Cardiac muscle cell (in vitro differentiated cells and primary cell): Measurements from ENCODE around the gene JPH4. TPM values are rescaled to one million over a fixed set of nuclear protein-coding genes. Genes with fewer than 3 reads are reported as not detected.

Experiments
- DNase-seq, 2 donors: peaks; one replicate each; pipeline versions ENCODE4 v3.0.0 to v3.0.0-alpha.2; 2010 to 2017; ENCODE audit warnings: low read depth in 1 of 2, low spot score in 1 of 2
- H3K27ac ChIP-seq: fragments of 200-600 bp; sonication (generic); 2 replicates; pipeline ENCODE4 v1.5.1; 2016
- H3K27me3 ChIP-seq: fragments of 200-600 bp; sonication (generic); 2 replicates; pipeline ENCODE4 v1.6.0; 2016; ENCODE audit warnings: control low read depth
- H3K36me3 ChIP-seq: fragments of 200-600 bp; sonication (generic); 2 replicates; pipeline ENCODE4 v1.5.1; 2016; ENCODE audit warnings: control low read depth
- H3K4me1 ChIP-seq: fragments of 200-600 bp; sonication (generic); 2 replicates; pipeline ENCODE4 v1.8.1; 2017; ENCODE audit warnings: low read depth, mild to moderate bottlenecking, mixed run types
- H3K4me3 ChIP-seq: fragments of 200-600 bp; sonication (generic); 2 replicates; pipeline ENCODE4 v1.5.1; 2016; ENCODE audit warnings: mild to moderate bottlenecking
- H3K9me3 ChIP-seq: fragments of 200-600 bp; sonication (generic); 2 replicates; pipeline ENCODE4 v1.5.1; 2017; ENCODE audit warnings: low read depth, mild to moderate bottlenecking, control low read depth
- polyA plus RNA-seq: library from polyadenylated mRNA; unstranded; fragments of >200 nt; fragmentation: Nextera tagmentation; extraction: Ambion mirVana; gene quantifications from 2 replicates; pipeline ENCODE4 v1.2.1, GENCODE V29; 2016
- total RNA-seq: library from RNA; depleted of rRNA; stranded (reverse); fragments of >200 nt; gene quantifications from 2 replicates; pipeline ENCODE4 v1.2.3, GENCODE V29; 2016
- TF ChIP-seq, protein P1 (sequence below): IDR thresholded peaks from 2 replicates; pipeline ENCODE4 v1.5.1; 2012; ENCODE audit warnings: low read depth, mild to moderate bottlenecking, low read length

The JPH4 gene
- total and polyA plus RNA-seq, 2 experiments from 2014 or later: 0.53 to 0.63 TPM

DNA sequence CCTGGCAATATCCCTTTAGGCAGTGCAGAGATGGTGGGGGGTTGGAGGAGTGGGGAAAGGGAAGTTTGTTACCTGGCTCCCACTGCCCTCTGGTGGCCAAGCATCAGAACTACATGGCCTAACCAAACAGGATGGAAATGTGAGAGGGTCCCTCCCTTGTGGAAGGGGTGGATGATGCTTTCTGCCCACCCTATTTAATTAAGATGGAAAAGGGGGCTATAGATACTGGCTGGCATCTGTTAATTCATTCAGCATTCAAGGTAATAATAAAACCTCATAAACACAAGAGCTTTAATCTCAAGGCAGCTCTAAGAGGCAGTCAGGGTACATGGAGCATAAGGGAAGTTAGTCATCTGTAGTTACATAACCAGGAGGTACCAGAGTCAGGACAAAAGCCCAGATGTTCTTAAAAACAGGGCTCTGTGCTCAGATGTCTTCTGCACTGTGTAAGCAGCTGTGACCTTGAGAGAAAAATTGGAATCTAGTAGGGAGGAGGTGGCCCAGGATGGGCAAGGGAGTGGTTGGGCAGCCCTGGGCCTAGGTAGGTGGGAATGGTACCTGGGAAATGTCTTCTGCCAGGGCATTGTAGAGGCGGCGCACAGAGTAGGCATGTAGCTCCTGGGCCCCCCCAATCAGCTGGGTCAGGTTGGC, 15.6 kb downstream of the JPH4 start:
- TF ChIP-seq, protein P1, sequence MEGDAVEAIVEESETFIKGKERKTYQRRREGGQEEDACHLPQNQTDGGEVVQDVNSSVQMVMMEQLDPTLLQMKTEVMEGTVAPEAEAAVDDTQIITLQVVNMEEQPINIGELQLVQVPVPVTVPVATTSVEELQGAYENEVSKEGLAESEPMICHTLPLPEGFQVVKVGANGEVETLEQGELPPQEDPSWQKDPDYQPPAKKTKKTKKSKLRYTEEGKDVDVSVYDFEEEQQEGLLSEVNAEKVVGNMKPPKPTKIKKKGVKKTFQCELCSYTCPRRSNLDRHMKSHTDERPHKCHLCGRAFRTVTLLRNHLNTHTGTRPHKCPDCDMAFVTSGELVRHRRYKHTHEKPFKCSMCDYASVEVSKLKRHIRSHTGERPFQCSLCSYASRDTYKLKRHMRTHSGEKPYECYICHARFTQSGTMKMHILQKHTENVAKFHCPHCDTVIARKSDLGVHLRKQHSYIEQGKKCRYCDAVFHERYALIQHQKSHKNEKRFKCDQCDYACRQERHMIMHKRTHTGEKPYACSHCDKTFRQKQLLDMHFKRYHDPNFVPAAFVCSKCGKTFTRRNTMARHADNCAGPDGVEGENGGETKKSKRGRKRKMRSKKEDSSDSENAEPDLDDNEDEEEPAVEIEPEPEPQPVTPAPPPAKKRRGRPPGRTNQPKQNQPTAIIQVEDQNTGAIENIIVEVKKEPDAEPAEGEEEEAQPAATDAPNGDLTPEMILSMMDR: peak; percentile 96
- Histone ChIP-seq H3K27ac (no peak overlapping the region), H3K4me1 (peaks cover 7% of the 10 kb centered on the region), H3K27me3 (no peaks in the 10 kb centered on the region), H3K4me3 (no peak overlapping the region), H3K36me3 (peaks cover 12% of the 10 kb centered on the region), H3K9me3 (no peaks in the 10 kb centered on the region)
- peak; percentile 67 to 77 for DNase-seq

DNA sequence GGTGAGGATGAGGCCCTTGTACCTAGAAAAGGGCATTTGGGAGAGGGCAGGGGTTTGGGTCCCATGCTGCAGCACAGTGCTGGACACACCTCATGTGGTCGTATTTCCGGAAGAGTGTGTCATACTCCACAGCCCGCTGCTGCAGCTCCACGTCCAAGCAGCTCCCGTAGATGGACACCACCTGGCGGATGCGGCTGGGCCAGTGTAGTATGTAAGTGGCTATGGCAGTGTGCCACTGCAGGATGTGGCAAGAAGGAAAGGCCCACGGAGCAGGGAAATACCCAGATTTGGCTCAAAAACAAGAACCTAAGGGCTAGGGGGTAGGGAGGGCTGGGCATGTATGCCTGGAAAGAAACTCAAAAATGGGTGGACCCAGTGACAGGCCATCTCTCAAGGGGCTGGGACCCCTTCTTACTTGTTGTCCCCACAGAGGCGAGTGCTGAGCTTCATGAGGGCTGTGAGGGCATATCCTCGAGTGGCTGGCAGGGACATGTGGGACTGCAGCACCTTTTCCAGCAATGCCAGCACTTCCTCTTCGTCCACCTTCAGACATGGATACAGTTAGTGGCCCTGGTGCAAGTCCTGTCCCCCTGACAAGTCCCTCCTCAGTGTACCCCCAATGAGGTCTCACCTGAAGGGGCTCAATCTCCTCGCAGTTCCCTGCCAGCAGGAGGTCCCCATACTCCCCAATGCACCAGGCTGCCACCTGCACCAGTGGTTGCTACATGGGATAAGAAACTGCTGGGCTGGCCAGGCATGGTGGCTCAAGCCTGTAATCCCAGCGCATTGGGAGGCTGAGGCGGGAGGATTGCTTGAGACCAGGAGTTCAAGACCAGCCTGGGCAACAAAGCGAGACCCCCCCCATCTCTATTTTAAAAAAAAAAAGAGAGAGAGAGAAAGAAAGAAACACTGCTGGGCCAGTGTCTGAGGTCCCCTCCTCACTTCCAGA, 16.4 kb downstream of the JPH4 start:
- H3K9me3 ChIP-seq: no peaks in the 10 kb centered on the region
- no peak overlapping the region for H3K27ac ChIP-seq
- H3K4me1 ChIP-seq: peaks cover 5% of the 10 kb centered on the region
- TF ChIP-seq, protein P1: no peak
- H3K27me3 ChIP-seq: no peaks in the 10 kb centered on the region
- H3K36me3 ChIP-seq: peaks cover 12% of the 10 kb centered on the region
- peak in 1 of 2 donors; percentile 68 for DNase-seq
- H3K4me3 ChIP-seq: no peak overlapping the region

DNA sequence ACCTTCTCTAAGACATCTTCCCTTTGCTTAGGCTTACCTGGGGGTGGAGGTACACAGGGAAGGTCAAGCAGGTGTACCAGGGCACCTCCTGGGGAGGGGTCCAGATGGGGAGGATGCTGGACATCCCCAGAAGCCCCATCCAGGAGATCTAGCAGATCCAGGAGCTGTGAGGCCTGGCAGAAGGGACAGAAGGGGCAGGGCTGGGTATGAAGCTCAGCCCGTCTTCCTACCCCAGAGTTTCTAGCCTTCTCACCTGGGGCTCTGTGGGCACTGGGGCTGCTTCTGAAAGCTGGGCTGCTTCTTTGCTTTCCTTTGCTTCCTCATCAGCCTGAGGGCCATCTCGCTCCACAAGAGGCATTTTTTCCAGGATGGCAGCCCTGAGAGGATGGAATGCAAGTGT, 17.3 kb downstream of the JPH4 start:
- Histone ChIP-seq H3K36me3 (peaks cover 12% of the 10 kb centered on the region), H3K27ac (no peak overlapping the region), H3K4me1 (peaks cover 7% of the 10 kb centered on the region), H3K9me3 (no peaks in the 10 kb centered on the region), H3K27me3 (no peaks in the 10 kb centered on the region), H3K4me3 (no peak overlapping the region)
- no peak for DNase-seq
- TF ChIP-seq, protein P1: no peak

DNA sequence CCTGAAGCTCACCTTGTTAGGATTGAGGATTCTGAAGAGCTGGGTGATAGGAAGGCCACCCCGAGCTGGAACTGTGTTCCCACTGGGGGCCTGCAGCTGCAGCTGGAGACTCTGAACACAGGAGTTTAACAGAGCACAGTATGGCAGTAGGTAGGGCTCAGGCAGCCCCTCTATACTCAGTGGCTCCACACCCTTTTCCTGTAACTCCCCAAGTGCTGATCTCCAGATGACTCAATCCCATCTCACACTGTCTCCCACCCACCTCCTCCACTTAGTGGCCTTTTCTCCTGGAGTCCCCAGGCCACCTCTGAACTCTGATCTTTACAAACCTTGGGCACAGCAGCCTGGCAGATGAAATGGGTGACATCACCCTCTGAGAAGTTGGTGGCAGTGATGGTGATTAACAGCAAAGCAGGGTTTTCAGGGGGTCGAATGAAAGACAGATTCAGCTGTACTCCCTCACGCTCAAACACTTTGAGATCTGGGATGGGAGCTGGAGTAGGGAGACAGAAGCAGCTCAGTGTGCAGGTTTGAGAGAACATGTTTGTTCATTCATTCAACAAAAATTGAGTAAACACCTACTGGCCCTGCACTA, 18.6 kb downstream of the JPH4 start:
- no peak for DNase-seq
- H3K27me3 ChIP-seq: no peaks in the 10 kb centered on the region
- TF ChIP-seq, protein P1: no peak
- no peaks in the 10 kb centered on the region for H3K9me3 ChIP-seq
- H3K36me3 ChIP-seq: peaks cover 12% of the 10 kb centered on the region
- no peak overlapping the region for H3K27ac ChIP-seq
- no peak overlapping the region for H3K4me3 ChIP-seq
- peaks cover 10% of the 10 kb centered on the region for H3K4me1 ChIP-seq

DNA sequence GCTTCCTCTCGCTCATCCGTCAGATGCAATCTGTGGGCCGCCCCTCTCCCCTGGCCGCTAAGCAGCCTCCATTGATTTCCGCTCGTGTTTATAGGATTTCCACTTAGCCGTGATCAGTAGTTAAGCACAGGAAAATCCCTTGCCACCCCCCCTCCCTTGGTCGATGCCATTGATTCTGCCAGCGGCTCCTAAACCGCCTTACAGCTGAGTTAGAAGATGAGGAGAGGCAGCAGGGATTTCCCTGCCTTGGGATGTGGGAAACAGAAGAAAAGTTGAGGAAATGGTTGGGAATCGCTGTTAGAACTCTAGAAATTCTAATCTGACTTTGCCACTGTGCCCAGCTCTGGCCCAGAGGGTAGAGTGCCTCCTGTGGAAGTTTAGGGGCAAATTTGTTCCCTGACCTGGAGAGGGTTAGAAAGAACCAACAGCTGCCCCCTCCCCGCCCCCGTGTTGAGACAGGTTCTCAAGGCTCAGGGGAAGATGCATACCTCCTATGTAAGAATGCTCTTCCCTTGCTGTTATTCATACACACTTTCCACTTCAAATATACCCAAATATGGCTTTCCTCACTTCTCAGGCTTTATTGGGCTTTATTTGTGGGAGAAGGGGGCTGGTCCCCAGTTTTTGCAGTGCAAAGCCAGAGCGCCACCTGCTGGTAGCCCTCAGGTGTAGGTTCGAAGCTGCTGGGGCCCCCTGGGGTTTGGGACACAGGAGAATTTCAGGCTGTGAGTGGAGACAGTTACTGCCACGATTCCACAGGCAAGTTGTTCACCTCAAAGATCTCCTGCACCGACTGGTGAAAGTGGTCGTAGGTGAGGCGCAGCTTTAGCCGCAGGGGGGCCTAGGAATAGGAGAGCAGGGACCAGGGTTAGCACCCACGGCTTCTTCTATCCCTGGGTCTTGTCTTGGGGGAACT, 19.3 kb downstream of the JPH4 start:
- TF ChIP-seq, protein P1: peak; percentile 99
- H3K36me3 ChIP-seq: peaks cover 12% of the 10 kb centered on the region
- H3K4me1 ChIP-seq: peaks cover 10% of the 10 kb centered on the region
- no peak overlapping the region for H3K27ac ChIP-seq
- no peaks in the 10 kb centered on the region for H3K27me3 ChIP-seq
- H3K9me3 ChIP-seq: no peaks in the 10 kb centered on the region
- DNase-seq: peak; percentile 69 to 74
- no peak overlapping the region for H3K4me3 ChIP-seq
